ENCODE results near the gene CEBPG.

GRCh38 chr19:33373453-33374235, at the start of gene CEBPG:
- no peak for TF ChIP-seq EZH2 (optimal IDR thresholded peaks at IDR 0.05; ENCODE audit: low read depth, low read length)
- TF ChIP-seq, protein P1, sequence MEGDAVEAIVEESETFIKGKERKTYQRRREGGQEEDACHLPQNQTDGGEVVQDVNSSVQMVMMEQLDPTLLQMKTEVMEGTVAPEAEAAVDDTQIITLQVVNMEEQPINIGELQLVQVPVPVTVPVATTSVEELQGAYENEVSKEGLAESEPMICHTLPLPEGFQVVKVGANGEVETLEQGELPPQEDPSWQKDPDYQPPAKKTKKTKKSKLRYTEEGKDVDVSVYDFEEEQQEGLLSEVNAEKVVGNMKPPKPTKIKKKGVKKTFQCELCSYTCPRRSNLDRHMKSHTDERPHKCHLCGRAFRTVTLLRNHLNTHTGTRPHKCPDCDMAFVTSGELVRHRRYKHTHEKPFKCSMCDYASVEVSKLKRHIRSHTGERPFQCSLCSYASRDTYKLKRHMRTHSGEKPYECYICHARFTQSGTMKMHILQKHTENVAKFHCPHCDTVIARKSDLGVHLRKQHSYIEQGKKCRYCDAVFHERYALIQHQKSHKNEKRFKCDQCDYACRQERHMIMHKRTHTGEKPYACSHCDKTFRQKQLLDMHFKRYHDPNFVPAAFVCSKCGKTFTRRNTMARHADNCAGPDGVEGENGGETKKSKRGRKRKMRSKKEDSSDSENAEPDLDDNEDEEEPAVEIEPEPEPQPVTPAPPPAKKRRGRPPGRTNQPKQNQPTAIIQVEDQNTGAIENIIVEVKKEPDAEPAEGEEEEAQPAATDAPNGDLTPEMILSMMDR (IDR thresholded peaks at IDR 0.05; ENCODE audit: low read length), result no peak

Measured in MM.1S (cell line).